Thyroid gland (tissue), 4 donors: Measurements from ENCODE around the gene GPANK1. TPM values are rescaled to one million over a fixed set of nuclear protein-coding genes. Genes with fewer than 3 reads are reported as not detected.

Experiments used
- DNase-seq, 2 donors: peaks; one replicate each; pipeline ENCODE4 v3.0.0-alpha.2; 2019
- H3K27ac ChIP-seq, 3 donors: fragments of 200-600 bp; sonication (generic); 1 replicate in 2 of 3; 2 replicates in 1 of 3; pipeline ENCODE4 v1.5.1; 2016 to 2019; ENCODE audit warnings: mild to moderate bottlenecking in 1 of 3, moderate library complexity in 1 of 3
- H3K27me3 ChIP-seq: fragments of 200-600 bp; sonication (generic); one replicate; pipeline ENCODE4 v1.5.1; 2019
- H3K36me3 ChIP-seq, 2 donors: fragments of 200-600 bp; sonication (generic); one replicate each; pipeline ENCODE4 v1.5.1; 2016 to 2019
- H3K4me1 ChIP-seq, 2 donors: fragments of 200-600 bp; sonication (generic); one replicate each; pipeline ENCODE4 v1.5.1; 2017 to 2019
- H3K4me3 ChIP-seq, 3 donors: fragments of 200-600 bp; sonication (generic); replicated peaks in 1 of 3; 1 replicate in 2 of 3; 2 replicates in 1 of 3; pipeline ENCODE4 v1.5.1; 2016; ENCODE audit warnings: mild to moderate bottlenecking in 1 of 3
- H3K9me3 ChIP-seq: fragments of 200-600 bp; sonication (generic); one replicate; pipeline ENCODE4 v1.5.1; 2017
- CTCF ChIP-seq, 6 experiments: fragments of 200-600 bp in 3 of 6; fragments of 450-650 bp in 3 of 6; sonication (generic) in 3 of 6; IDR thresholded peaks; one replicate each; pipeline ENCODE4 v1.5.1; 2016 to 2019; ENCODE audit warnings: antibody characterized with exemption in 6 of 6, mild to moderate bottlenecking in 2 of 6, inconsistent platforms in 1 of 6, moderate library complexity in 1 of 6
- POLR2A ChIP-seq, 2 donors: fragments of 450-650 bp; IDR thresholded peaks; one replicate each; pipeline ENCODE4 v1.6.1; 2017; ENCODE audit warnings: antibody characterized with exemption in 2 of 2, mild to moderate bottlenecking in 2 of 2, moderate library complexity in 1 of 2
- WGBS, 2 donors: methylation state at CpG; one replicate each; pipeline ENCODE4 v1.1.5; 2017; 5-methylcytosine and 5-hydroxymethylcytosine counted together
- intact Hi-C: fragments of 100-400 bp; cut with DNase I; formaldehyde crosslinking; loops from one replicate; pipeline ENCODE4 v1.15.1; 2023
- total RNA-seq, 4 donors: library from RNA; depleted of rRNA; stranded (reverse); fragments of >200 nt; gene quantifications; one replicate each; pipeline ENCODE4 v1.2.3, GENCODE V29; 2016

The GPANK1 gene
- total RNA-seq, 4 donors from 2014 or later, result 15.7 to 23.2 (median 22.1) TPM

DNA sequence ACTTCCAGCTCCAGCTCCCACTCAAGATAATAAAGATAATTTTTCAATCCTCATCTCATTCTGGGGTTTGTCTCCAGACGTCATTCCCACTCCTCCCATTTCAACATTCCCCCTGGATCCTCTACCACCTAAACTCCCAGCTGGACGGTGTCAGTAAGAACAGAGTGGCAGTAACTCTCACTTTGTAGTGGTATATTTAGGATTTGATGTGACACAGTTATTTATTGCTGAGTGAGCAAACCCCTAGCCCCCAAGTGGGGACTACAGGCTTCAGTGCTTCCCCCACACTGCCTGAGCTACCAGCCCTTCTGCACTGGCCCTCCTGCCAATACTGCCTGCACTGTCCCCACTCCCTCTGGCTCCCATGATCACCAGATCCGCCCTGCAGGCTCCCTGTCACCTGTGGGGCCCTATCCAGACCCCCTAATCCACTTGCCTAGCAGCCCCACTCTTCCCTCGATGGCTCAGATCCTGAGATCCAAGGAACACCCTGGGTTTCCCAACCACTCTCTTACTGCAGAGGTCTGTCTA lies 6.6 kb downstream of the GPANK1 start:
- H3K9me3 ChIP-seq, result no peaks in the 10 kb centered on the region
- H3K27ac ChIP-seq, result no peak overlapping the region
- H3K4me3 ChIP-seq, result no peak overlapping the region
- H3K36me3 ChIP-seq, result peaks cover 0 to 6% of the 10 kb centered on the region in 2 donors
- intact Hi-C loops, result no loop called here
- H3K4me1 ChIP-seq, result peaks cover 32 to 43% of the 10 kb centered on the region in 2 donors
- DNase-seq, result no peak
- 84 to 87% methylated on average over 4 of the region's 4 CpGs for WGBS, 2 donors
- TF ChIP-seq POLR2A (IDR thresholded peaks at IDR 0.05) (no peak), CTCF (IDR thresholded peaks at IDR 0.05) (no peak)
- H3K27me3 ChIP-seq, result no peaks in the 10 kb centered on the region

GRCh38 chr6:31657406-31658157 lies 7.2 kb downstream of the GPANK1 start:
- WGBS, 2 donors, result 81% methylated on average over 6 of the region's 6 CpGs
- Histone ChIP-seq H3K36me3 (peaks cover 0 to 6% of the 10 kb centered on the region in 2 donors), H3K9me3 (no peaks in the 10 kb centered on the region), H3K4me3 (no peak overlapping the region), H3K4me1 (peaks cover 33 to 37% of the 10 kb centered on the region in 2 donors), H3K27me3 (no peaks in the 10 kb centered on the region), H3K27ac (no peak overlapping the region)
- TF ChIP-seq POLR2A (IDR thresholded peaks at IDR 0.05) (no peak), CTCF (IDR thresholded peaks at IDR 0.05) (no peak)
- intact Hi-C loops, result no loop called here
- DNase-seq, result no peak

DNA sequence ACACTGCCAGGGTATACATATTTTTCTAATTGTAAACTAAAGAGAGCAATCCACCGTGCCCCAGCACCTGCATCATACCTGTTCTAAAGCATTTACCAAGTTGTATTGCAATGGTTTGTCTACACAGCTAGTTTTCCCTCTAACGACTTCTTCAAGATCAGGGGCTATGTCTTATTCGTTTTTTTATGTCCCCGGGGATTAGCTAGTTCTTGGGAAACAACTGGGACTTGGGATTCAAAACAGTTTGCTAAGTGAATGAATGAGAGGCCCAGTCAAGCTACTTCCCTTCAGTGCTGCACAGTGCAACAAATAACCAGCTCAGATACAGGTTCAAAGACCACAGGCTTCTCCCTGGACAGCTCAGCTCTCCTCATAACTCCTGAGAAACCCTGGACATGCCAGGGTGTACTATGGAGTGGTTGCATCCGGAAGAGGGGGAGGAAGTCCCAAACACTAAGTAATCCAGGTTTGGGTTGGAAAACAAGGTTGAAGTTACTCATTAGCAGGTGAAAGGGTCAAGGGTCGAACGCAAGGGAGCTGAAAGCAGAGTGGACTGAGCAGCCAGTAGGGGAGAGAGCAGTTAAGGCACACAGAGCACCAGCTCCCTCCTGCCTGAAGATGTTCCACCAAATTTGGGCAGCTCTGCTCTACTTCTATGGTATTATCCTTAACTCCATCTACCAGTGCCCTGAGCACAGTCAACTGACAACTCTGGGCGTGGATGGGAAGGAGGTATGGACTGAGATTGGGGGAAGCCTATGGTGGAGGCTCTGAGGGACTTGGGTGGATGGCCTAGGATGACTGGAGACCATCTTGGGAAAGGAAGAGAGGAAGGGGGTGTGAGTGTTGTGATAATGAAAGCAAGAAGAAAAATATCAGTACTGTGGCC lies 9.2 kb downstream of the GPANK1 start, which contains the start of gene APOM:
Gene APOM (plus strand): TSS at position 546 of the 889 bp plus-strand sequence. CDS start 73 bp downstream, at position 619.
- no peak for DNase-seq
- intact Hi-C loops, result no loop called here
- Histone ChIP-seq H3K27me3 (no peaks in the 10 kb centered on the region), H3K36me3 (no peaks in the 10 kb centered on the region), H3K4me1 (peaks cover 40% of the 10 kb centered on the region in 2 donors), H3K27ac (no peak within 1 kb of the TSS), H3K9me3 (no peaks in the 10 kb centered on the region), H3K4me3 (no peak within 1 kb of the TSS)
- WGBS, 2 donors, result 80 to 82% methylated on average over 8 of the region's 8 CpGs
- TF ChIP-seq POLR2A (IDR thresholded peaks at IDR 0.05) (no peak), CTCF (IDR thresholded peaks at IDR 0.05) (no peak)

- Histone ChIP-seq H3K36me3 (no peaks in the 10 kb centered on the region), H3K4me1 (peaks cover 40% of the 10 kb centered on the region in 2 donors), H3K9me3 (no peaks in the 10 kb centered on the region), H3K4me3 (no peak overlapping the region), H3K27ac (no peak overlapping the region), H3K27me3 (no peaks in the 10 kb centered on the region)
- no peak for DNase-seq
- intact Hi-C loops, result no loop called here
- TF ChIP-seq POLR2A (IDR thresholded peaks at IDR 0.05) (no peak), CTCF (IDR thresholded peaks at IDR 0.05) (no peak)
- 90 to 94% methylated on average over 8 of the region's 8 CpGs for WGBS, 2 donors
Observed at GRCh38 chr6:31654574-31655348, 10.0 kb downstream of the GPANK1 start.
